ENCODE results near the gene UGT2B17.

DNA sequence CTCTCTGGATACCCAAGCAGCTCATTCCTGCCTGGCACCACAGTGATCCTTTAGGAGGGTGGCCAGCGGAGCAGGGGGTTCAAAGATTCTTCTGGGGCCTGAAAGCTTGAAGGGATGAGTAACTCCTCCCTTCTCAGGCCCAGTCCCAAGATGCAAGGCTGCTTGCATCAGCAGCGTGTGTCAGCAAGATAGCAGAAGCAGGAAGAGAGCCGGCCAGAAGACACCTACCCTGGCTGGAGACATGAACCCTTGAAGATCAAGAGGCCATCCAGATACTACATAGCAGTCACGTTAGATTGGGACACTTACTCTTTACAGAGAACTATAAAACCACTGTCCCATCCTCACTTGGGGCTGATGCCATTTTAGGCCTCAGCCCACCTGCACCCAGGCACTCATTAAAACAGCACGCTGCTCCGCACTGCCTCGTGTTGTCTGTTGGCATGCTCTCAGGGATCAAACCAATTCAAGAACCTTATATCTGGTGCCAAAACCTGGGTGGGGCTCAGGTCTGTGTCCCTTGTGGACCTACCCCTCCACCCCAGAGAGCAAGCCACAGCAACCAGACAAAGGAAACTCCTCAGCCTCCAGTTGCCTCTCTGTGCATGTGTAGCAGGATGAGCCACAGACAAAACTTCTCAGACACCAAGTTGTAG, 6.5 kb downstream of the UGT2B17 start:
- TF ChIP-seq POLR2A (IDR thresholded peaks at IDR 0.05): no peak
- TF ChIP-seq, protein P1, sequence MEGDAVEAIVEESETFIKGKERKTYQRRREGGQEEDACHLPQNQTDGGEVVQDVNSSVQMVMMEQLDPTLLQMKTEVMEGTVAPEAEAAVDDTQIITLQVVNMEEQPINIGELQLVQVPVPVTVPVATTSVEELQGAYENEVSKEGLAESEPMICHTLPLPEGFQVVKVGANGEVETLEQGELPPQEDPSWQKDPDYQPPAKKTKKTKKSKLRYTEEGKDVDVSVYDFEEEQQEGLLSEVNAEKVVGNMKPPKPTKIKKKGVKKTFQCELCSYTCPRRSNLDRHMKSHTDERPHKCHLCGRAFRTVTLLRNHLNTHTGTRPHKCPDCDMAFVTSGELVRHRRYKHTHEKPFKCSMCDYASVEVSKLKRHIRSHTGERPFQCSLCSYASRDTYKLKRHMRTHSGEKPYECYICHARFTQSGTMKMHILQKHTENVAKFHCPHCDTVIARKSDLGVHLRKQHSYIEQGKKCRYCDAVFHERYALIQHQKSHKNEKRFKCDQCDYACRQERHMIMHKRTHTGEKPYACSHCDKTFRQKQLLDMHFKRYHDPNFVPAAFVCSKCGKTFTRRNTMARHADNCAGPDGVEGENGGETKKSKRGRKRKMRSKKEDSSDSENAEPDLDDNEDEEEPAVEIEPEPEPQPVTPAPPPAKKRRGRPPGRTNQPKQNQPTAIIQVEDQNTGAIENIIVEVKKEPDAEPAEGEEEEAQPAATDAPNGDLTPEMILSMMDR (IDR thresholded peaks at IDR 0.05): no peak
